Hepatic stellate cell (primary cell): ENCODE data around the gene ZIC5.

ENCODE experiments used
- DNase-seq: peaks from one replicate; pipeline ENCODE4 v3.0.0; 2011; ENCODE audit warnings: low spot score

ZIC5 gene

DNA sequence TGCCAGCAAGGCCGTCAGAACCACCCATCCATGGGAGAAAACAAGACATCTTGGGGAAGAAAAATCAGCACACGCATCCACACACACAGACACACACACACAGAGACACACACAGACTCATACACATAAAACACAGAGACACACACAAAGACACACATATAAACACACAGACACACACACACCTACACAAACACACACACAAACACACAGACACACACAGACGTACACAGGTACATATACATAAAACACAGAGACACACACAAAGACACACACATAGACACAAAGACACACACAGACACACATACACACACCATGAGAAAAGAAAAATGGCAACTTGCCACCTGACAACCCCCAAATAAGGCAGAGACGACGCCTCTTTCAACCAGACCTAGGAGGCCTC is 40.6 kb downstream of the ZIC5 start:
- no peak for DNase-seq

DNA sequence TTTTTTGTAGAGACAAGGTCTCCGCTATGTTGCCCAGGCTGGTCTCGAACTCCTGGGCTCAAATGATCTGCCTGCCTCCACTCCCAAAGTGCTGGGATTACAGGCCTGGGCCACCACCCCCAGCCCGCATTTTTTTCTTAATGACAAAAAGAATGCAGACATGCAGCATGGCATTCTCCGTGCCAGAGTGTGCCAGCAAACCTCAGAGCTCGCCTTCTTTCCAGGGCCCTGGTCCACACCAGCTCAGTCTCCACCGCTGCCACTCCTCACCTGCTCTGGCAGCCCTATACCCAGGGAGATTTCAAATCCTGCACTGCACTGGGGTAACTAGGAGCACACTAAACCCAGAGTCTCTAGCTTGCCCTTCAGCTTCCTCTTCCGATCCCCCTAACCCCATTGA is 41.7 kb downstream of the ZIC5 start:
- DNase-seq, result no peak

DNA sequence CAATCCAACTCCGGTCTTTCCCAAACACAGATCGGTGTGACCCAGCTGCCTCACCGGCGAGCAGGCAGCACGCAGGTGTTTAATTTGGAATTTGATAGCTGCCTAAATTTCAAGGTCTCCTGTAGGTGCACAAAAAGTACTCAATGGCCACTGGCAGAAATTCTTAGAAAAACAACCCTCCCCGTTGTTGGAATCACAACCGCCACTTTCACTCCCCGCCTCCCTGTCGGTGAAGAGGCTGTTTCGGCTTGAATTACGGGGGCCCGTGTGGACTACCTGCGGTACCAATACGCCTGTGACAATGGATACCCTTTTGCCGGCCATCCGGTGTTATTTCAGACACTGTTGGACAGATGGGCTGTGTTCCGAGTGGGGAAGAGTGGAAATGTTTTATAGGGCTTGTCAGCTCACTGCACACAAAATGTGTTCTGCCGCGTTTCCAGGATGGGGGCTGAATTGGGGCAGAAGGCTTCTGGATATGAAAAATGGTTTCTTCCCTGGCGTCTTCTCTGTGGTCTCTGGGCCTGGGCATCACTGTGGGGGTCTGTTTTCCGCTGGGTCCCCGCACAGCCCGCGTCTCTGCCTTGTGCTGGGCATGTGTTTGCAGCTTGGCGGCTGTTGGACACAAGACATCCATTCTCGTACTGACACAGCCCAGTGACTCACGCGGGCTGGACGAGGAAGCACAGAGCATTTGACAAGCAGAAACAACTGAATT is 45.4 kb downstream of the ZIC5 start:
- DNase-seq, result peak; percentile 21

DNA sequence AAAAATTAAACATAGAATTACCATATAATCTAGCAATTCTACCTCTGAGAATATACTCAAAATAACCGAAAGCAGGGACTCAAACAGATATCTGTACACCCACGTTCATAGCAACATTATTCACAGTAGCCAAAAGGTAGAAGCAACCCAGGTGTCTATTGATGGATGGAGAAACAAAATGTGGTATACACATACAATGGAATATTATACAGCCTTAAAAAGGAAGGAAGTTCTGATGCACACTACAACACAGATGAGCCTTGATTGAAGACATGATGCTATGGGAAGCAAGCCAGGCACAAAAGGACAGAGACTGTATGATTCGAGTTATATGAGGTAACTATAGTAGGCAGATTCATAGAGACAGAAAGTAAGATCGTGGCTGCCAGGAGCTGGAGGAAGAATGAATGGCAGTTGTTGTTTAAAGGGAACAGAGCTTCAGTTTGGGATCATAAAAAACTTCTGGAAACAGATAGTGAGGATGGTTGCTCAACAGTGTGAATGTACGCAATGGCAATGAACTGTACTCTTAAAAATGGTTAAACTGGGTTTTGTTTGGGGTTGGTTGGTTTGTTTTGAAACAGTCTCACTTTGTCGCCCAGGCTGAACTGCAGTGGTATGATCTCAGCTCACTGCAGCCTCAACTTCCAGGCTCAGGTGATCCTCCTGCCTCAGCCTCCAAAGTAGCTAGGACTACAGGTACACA is 47.5 kb downstream of the ZIC5 start:
- DNase-seq, result no peak

DNA sequence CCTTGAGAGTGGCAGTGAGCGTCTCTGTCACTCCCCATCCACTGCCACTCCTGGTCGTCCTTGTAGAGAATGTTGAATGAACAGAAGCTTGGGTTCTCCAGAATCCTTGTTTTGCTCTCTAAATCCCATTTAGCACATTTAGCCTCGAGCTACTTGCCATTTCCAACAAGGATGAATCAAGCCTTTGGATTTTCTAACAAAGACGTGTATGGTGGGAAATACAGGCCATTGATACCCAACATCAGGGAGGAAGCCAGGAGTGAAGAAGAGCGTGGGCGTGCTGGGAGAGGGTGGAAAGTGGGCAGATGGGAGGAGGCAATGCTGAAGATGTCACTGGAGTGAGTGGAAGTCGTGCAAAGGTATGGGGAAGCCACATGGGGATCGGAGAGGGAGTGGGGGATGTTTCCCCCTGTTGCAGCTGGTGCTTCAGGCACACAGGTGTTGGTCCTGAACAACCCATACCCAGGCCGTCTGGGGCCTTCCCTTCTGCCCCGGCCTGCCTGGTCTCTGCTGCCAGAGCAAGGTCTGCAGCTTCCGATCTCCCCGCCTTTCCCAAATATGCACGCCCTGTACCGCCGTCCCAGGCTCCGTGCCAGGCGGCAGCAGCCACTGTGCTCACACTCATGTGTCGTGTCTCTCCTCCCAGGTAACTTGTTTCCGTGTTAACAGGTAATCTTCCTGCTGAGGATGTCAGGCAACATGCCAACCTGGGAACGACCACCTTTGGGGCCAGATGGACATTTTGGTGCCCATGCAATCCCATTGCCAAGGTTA is 48.7 kb downstream of the ZIC5 start:
- no peak for DNase-seq

DNA sequence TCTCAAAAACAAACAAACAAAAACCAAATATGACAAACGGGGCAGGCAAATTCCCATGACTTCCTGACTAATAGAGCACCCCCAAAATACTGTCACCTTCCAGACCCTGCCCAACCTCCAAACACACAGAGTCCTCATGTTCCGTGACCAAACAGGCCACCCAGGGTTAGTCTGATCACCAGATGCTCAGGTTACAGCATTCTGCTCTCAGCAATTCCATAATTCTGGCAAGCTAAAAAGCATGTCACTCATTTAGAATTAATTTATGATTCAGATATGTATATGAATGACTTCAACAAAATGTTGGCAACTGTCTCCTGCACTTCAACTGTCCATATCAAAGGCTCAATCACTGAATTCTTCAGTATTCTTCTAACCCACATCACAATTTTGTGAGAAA is 52.4 kb downstream of the ZIC5 start:
- DNase-seq, result no peak

DNA sequence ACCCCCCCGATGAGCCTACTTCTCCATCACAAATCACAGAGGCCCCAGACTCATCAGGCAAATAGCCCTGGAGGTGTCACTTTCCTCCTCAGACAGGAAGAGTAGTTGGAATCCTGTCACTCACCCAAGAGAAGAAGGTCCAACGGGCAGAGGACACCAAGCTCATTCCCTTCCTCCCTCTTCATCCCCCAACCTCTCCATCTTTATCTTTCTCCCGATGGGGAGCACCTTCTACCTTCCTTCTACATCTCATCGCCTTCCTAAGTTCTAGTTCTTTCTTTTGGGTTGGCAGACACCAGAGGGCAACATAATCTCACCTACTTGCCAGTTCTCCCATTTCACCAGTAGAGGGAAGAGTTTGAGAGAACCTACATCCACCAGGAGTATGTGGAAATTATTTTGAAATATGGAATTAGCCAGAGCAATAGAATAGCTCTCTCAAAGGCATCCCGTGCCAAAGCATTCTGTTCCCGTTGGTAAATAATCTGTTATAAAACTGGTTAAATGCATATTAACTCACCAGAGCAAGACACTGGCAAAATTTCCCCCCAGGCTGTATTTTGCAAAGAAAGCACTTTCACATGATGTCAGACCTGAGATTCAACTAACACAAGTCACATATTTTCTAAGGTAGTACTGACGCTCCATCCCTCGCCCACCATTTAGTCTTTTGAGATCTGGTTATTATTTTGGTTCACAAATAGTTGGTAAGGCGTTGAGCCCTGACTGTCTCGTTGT is 55.0 kb downstream of the ZIC5 start:
- peak; percentile 82 for DNase-seq

DNA sequence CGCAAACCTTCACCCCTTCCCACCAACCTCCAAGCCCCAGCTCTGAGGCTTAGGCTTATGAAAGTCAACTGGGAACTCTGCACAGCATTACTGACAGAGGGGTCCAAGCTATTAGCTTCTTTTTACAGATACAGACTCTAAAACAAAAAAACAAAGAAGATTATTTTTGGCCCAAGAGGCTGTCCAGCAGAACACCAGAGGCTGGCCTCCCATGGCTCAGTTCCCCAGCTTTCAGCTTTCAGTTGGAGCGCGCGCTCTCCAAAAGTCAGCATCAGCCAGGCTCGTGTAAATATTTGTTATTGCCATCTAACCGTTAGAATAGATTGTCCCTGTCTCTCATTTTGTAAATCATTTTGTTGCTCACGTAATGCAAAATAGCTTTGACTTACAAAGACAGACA is 58.4 kb downstream of the ZIC5 start:
- DNase-seq, result no peak
